Vagina (tissue), 2 donors: Measurements from ENCODE around the gene COL6A3.

Source experiments
- POLR2A ChIP-seq, 2 donors: fragments of 450-650 bp; IDR thresholded peaks; one replicate each; pipeline ENCODE4 v1.6.1; 2017; ENCODE audit warnings: antibody characterized with exemption in 2 of 2, mild to moderate bottlenecking in 2 of 2, moderate library complexity in 2 of 2
- POLR2AphosphoS5 ChIP-seq, 2 donors: sonication (generic); formaldehyde crosslinking; IDR thresholded peaks; one replicate each; pipeline ENCODE4 v1.9.0; 2017; ENCODE audit warnings: antibody characterized with exemption in 2 of 2, mild to moderate bottlenecking in 2 of 2, low read depth in 1 of 2; ENCODE audit not compliant: insufficient read depth in 1 of 2
- TF ChIP-seq, protein P1 (sequence below), 3 experiments: fragments of 450-650 bp in 2 of 3; fragments of 200-600 bp in 1 of 3; sonication (generic) in 1 of 3; IDR thresholded peaks; one replicate each; pipeline ENCODE4 v1.5.1; 2017 to 2019; ENCODE audit warnings: antibody characterized with exemption in 3 of 3, mild to moderate bottlenecking in 2 of 3, moderate library complexity in 2 of 3

DNA sequence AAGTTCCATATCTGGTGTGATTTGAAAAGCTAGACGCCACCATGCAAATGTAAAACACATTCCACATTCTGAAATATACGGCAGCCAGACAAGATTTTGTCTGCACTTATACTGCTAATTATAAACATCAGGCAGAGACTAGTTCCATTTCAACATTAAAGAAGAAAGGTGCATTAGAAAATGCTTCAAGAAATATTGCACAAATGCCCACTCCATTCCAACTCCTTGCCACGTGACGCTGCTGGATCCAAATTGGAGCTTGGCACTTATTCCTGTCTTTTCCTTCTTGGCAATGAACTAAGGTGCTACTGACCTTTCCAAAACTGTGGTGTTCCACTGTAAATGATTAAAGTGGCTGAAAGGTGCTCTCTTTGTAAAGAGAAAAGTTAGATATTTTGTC is 6.3 kb downstream of the COL6A3 start:
- TF ChIP-seq POLR2AphosphoS5 (IDR thresholded peaks at IDR 0.05; ENCODE audit: insufficient read depth in 1 of 2, low read depth in 1 of 2) = no peak
- TF ChIP-seq, protein P1, sequence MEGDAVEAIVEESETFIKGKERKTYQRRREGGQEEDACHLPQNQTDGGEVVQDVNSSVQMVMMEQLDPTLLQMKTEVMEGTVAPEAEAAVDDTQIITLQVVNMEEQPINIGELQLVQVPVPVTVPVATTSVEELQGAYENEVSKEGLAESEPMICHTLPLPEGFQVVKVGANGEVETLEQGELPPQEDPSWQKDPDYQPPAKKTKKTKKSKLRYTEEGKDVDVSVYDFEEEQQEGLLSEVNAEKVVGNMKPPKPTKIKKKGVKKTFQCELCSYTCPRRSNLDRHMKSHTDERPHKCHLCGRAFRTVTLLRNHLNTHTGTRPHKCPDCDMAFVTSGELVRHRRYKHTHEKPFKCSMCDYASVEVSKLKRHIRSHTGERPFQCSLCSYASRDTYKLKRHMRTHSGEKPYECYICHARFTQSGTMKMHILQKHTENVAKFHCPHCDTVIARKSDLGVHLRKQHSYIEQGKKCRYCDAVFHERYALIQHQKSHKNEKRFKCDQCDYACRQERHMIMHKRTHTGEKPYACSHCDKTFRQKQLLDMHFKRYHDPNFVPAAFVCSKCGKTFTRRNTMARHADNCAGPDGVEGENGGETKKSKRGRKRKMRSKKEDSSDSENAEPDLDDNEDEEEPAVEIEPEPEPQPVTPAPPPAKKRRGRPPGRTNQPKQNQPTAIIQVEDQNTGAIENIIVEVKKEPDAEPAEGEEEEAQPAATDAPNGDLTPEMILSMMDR (IDR thresholded peaks at IDR 0.05) = no peak
- no peak for TF ChIP-seq POLR2A (IDR thresholded peaks at IDR 0.05)
